ENCODE data around the gene DOK5.
A peak's percentile ranks its signal among the peaks of the same experiment; 100 is the strongest.

The DOK5 gene

GRCh38 chr20:54649511-54649962 lies 174.1 kb downstream of the DOK5 start:
- TF ChIP-seq CTCF (IDR thresholded peaks at IDR 0.05): peak; percentile 71
- no peak overlapping the region for H3K4me3 ChIP-seq
- no peak for DNase-seq (ENCODE audit: low spot score)
- no peak overlapping the region for H3K27ac ChIP-seq

DNA sequence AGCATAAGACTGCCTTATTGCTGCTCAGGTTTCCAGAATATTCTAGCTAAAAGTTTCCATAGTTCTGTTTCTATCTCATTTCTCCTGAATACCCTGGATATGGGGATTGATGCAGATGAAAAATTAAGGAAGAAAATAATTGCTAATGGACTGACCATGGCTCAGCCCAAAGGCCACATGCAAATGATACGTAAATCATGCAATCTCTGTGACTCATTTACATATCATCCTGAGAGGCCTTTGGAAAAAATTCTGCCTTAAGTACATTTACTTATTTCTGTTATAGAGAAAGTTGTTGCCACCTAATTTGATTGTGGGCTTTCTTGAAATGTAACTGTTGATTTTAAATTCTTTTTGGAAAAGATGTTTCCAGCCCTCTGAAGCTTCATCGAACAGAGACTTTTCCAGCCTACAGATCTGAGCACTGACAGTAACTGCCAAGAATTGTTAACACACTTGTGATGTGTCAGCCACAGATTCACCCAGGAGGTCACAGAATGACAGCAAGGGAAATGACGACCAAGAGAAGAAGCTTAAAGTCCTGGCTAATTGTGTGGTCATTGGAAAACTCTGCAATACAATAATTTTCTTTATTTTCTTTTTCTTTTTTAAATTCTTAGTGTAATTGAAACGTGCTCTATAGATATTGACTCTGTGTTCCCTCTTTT lies 174.8 kb downstream of the DOK5 start:
- H3K4me3 ChIP-seq: no peak overlapping the region
- no peak overlapping the region for H3K27ac ChIP-seq
- no peak for DNase-seq (ENCODE audit: low spot score)
- TF ChIP-seq CTCF (IDR thresholded peaks at IDR 0.05): no peak

DNA sequence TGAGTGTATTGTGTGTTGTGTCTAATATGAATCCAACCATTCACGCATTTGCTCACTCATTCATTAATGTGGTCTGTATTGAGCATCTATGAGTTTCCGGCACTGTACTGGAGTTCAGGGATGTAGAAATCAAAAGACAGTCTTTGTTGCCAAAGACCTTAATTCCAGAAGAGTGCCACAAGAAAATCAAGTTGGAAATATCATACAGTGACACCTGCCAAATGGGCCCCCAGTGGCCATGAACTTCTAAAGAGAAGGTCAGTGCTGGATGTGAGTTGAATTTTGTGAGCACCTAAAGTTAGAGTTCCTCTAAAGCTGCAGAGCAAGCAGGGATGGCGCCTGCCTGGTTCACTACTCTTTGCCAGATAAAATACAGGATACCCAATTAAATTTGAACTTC lies 175.9 kb downstream of the DOK5 start:
- Histone ChIP-seq H3K4me3 (no peak overlapping the region), H3K27ac (no peak overlapping the region)
- TF ChIP-seq CTCF (IDR thresholded peaks at IDR 0.05): no peak
- DNase-seq (ENCODE audit: low spot score): no peak

GRCh38 chr20:54654450-54654849 lies 179.1 kb downstream of the DOK5 start:
- no peak overlapping the region for H3K27ac ChIP-seq
- DNase-seq (ENCODE audit: low spot score): no peak
- no peak overlapping the region for H3K4me3 ChIP-seq
- TF ChIP-seq CTCF (IDR thresholded peaks at IDR 0.05): no peak

- no peak for TF ChIP-seq CTCF (IDR thresholded peaks at IDR 0.05)
- no peak overlapping the region for H3K27ac ChIP-seq
- DNase-seq (ENCODE audit: low spot score): no peak
- H3K4me3 ChIP-seq: no peak overlapping the region
These were observed 182.0 kb downstream of the DOK5 start for GRCh38 chr20:54657268-54657826.

DNA sequence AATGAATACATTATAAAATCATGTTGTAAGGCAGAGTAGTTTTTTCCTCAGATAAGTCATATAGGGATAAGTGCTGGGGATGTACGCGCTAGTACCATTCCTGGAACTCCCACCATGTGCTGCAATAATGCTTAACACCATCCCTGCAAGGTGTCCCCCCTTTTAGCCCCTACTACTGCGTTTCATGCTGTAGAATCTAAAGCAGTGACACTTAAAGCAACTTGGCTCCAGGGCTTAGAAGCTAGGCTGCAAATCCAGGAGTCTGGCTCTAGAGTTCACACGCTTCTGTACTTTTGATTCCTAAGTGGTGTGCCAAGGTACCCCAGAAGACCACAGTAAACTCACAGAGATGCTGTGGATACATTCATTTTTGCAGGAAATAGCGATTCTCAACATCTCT lies 183.1 kb downstream of the DOK5 start:
- TF ChIP-seq CTCF (IDR thresholded peaks at IDR 0.05): no peak
- no peak overlapping the region for H3K4me3 ChIP-seq
- no peak overlapping the region for H3K27ac ChIP-seq
- no peak for DNase-seq (ENCODE audit: low spot score)

GRCh38 chr20:54661265-54661664 lies 185.9 kb downstream of the DOK5 start:
- DNase-seq (ENCODE audit: low spot score): no peak
- no peak for TF ChIP-seq CTCF (IDR thresholded peaks at IDR 0.05)
- Histone ChIP-seq H3K27ac (no peak overlapping the region), H3K4me3 (no peak overlapping the region)

Data from coronary artery (tissue), 2 donors.